Measurements from ENCODE around the gene METTL16.

DNA sequence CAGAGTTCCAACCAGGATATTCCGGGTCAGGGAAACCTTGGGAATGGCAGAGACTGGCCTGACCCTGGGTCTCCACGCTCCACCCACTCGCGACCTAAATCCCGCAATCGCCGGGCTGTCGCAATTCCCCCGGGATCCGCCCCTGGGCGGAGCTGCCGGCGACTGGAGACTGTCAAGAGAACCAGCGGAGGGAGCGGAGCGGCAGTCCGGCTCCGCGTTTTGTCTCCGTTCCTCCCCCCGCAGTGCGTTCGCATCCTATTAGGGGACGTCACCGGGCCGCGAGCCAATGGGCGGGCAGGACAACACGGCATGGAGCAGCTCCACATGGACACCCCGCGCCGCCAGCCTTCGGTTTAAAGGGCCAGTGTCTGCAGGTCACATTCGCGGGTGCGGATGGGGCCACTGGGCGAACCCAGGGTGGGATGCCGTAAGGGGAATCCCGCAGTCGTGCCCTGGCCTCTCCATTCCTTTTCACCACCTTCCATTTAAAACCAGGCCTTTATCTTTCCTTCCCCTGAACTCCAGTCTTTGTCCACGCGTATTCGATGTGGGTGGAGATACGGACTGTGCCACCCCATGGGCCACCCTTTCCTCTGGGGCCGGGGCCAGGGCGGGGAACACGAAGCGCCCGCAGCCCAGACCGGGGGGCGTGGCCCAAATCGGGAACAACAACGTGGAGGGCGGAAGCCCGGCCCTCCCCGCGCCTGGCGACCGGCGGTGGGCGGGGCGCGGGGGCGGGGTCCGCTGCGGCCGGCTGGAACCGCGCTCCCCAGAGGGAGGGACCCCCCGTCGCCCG is 110.1 kb downstream of the METTL16 start:
- TF ChIP-seq CTCF (IDR thresholded peaks at IDR 0.05 in 2 of 3, conservative IDR thresholded peaks at IDR 0.05 in 1 of 3; ENCODE audit: borderline replicate concordance in 1 of 3, insufficient read depth in 1 of 3, low read depth in 2 of 3, low read length in 2 of 3) (no peak), EZH2 (IDR thresholded peaks at IDR 0.05) (no peak), YY1 (IDR thresholded peaks at IDR 0.05; ENCODE audit: extremely low read depth, insufficient replicate concordance, low read depth, low read length) (no peak), CEBPB (IDR thresholded peaks at IDR 0.05; ENCODE audit: low read depth) (no peak), POLR2A (IDR thresholded peaks at IDR 0.05; ENCODE audit: borderline replicate concordance, extremely low read depth, insufficient read depth, insufficient read length) (no peak), CBX3 (IDR thresholded peaks at IDR 0.05; ENCODE audit: low read depth) (no peak), RAD21 (IDR thresholded peaks at IDR 0.05; ENCODE audit: low read depth) (no peak), JUND (IDR thresholded peaks at IDR 0.05) (no peak), POLR2AphosphoS5 (IDR thresholded peaks at IDR 0.05; ENCODE audit: low read depth, low read length) (peak; percentile 31)
- TF ChIP-seq, protein P1, sequence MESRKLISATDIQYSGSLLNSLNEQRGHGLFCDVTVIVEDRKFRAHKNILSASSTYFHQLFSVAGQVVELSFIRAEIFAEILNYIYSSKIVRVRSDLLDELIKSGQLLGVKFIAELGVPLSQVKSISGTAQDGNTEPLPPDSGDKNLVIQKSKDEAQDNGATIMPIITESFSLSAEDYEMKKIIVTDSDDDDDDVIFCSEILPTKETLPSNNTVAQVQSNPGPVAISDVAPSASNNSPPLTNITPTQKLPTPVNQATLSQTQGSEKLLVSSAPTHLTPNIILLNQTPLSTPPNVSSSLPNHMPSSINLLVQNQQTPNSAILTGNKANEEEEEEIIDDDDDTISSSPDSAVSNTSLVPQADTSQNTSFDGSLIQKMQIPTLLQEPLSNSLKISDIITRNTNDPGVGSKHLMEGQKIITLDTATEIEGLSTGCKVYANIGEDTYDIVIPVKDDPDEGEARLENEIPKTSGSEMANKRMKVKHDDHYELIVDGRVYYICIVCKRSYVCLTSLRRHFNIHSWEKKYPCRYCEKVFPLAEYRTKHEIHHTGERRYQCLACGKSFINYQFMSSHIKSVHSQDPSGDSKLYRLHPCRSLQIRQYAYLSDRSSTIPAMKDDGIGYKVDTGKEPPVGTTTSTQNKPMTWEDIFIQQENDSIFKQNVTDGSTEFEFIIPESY (IDR thresholded peaks at IDR 0.05; ENCODE audit: extremely low read depth, insufficient replicate concordance, low read length), result no peak
- TF ChIP-seq, protein P2, sequence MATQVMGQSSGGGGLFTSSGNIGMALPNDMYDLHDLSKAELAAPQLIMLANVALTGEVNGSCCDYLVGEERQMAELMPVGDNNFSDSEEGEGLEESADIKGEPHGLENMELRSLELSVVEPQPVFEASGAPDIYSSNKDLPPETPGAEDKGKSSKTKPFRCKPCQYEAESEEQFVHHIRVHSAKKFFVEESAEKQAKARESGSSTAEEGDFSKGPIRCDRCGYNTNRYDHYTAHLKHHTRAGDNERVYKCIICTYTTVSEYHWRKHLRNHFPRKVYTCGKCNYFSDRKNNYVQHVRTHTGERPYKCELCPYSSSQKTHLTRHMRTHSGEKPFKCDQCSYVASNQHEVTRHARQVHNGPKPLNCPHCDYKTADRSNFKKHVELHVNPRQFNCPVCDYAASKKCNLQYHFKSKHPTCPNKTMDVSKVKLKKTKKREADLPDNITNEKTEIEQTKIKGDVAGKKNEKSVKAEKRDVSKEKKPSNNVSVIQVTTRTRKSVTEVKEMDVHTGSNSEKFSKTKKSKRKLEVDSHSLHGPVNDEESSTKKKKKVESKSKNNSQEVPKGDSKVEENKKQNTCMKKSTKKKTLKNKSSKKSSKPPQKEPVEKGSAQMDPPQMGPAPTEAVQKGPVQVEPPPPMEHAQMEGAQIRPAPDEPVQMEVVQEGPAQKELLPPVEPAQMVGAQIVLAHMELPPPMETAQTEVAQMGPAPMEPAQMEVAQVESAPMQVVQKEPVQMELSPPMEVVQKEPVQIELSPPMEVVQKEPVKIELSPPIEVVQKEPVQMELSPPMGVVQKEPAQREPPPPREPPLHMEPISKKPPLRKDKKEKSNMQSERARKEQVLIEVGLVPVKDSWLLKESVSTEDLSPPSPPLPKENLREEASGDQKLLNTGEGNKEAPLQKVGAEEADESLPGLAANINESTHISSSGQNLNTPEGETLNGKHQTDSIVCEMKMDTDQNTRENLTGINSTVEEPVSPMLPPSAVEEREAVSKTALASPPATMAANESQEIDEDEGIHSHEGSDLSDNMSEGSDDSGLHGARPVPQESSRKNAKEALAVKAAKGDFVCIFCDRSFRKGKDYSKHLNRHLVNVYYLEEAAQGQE (IDR thresholded peaks at IDR 0.05; ENCODE audit: low read depth), result no peak
- TF ChIP-seq, protein P3, sequence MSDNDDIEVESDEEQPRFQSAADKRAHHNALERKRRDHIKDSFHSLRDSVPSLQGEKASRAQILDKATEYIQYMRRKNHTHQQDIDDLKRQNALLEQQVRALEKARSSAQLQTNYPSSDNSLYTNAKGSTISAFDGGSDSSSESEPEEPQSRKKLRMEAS (IDR thresholded peaks at IDR 0.05), result no peak

Measured in HCT116 (cell line).